ENCODE results near the gene CES4A.
"Not testable (repeated sequence)": the region's sequence is repeated elsewhere in the genome, so short reads cannot be mapped to it uniquely, and the experiment has no call there.

CES4A gene

GRCh38 chr16:66979011-66979717 is 9.2 kb upstream of the CES4A start:
- H2AFZ ChIP-seq (ENCODE audit: low read depth, low read length), result no peak overlapping the region
- H3K36me3 ChIP-seq (ENCODE audit: insufficient read depth, low read length), result no peaks in the 10 kb centered on the region
- no peaks in the 10 kb centered on the region for H3K4me1 ChIP-seq (ENCODE audit: insufficient read depth, low read length)
- no peak overlapping the region for H3K4me3 ChIP-seq (ENCODE audit: low read length)
- H3K27me3 ChIP-seq (ENCODE audit: insufficient read depth, low read length), result no peaks in the 10 kb centered on the region
- H3K9me3 ChIP-seq (ENCODE audit: low read length), result no peaks in the 10 kb centered on the region

- Histone ChIP-seq H3K4me3 (ENCODE audit: low read length) (no peak overlapping the region), H3K27me3 (ENCODE audit: insufficient read depth, low read length) (peaks cover 7% of the 10 kb centered on the region), H3K36me3 (ENCODE audit: insufficient read depth, low read length) (no peaks in the 10 kb centered on the region), H3K4me1 (ENCODE audit: insufficient read depth, low read length) (no peaks in the 10 kb centered on the region), H2AFZ (ENCODE audit: low read depth, low read length) (no peak overlapping the region), H3K9me3 (ENCODE audit: low read length) (no peaks in the 10 kb centered on the region)
These were observed 5.4 kb upstream of the CES4A start for GRCh38 chr16:66983033-66983432.

DNA sequence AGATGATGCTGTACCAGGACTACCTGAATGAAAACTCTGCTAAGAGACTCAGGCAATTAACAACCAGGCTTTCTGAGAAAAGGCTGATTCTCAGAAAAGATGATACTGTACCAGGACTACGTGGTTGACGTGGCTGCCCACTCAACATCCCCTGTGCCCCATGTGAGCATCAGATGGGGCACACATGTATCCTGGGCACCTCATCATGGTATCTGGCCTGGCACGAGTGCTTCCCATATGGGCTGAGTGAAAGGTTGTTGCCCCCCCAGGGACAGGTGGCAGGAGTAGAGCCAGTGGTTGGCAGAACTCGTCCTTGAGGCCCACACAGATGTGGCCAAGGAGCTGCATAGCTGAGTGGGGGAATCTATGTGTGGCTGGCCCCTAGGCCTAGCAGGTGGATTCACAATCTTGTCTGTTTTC is 3.5 kb upstream of the CES4A start:
- H3K9me3 ChIP-seq (ENCODE audit: low read length), result peaks cover 2% of the 10 kb centered on the region
- H3K27me3 ChIP-seq (ENCODE audit: insufficient read depth, low read length), result peaks cover 13% of the 10 kb centered on the region
- H3K36me3 ChIP-seq (ENCODE audit: insufficient read depth, low read length), result no peaks in the 10 kb centered on the region
- H3K4me1 ChIP-seq (ENCODE audit: insufficient read depth, low read length), result no peaks in the 10 kb centered on the region
- no peak overlapping the region for H2AFZ ChIP-seq (ENCODE audit: low read depth, low read length)
- H3K4me3 ChIP-seq (ENCODE audit: low read length), result no peak overlapping the region

DNA sequence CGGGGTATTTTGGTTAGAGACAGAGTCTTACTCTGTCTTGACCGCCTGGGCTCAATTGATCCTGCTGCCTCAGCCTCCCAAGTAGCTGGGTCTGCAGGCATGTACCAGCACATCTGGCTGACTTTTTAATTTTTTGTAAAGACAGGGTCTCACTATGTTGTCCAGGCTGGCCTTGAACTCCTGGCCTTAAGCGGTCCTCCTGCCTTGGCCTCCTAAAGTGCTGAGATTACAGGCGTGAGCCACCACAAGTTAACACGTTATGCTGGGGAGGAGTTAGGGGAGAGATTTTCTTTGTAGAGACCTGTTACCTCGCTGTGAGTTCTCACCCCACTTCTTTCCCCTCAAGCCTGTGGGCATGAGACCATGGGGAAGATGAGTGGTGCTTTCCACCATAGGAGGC is 1.8 kb upstream of the CES4A start:
- peaks cover 2% of the 10 kb centered on the region for H3K9me3 ChIP-seq (ENCODE audit: low read length)
- peaks cover 13% of the 10 kb centered on the region for H3K27me3 ChIP-seq (ENCODE audit: insufficient read depth, low read length)
- H2AFZ ChIP-seq (ENCODE audit: low read depth, low read length), result no peak overlapping the region
- no peak overlapping the region for H3K4me3 ChIP-seq (ENCODE audit: low read length)
- no peaks in the 10 kb centered on the region for H3K36me3 ChIP-seq (ENCODE audit: insufficient read depth, low read length)
- no peaks in the 10 kb centered on the region for H3K4me1 ChIP-seq (ENCODE audit: insufficient read depth, low read length)

- Histone ChIP-seq H3K9me3 (ENCODE audit: low read length) (peaks cover 2% of the 10 kb centered on the region), H3K36me3 (ENCODE audit: insufficient read depth, low read length) (no peaks in the 10 kb centered on the region), H3K27me3 (ENCODE audit: insufficient read depth, low read length) (peaks cover 6% of the 10 kb centered on the region), H3K4me3 (ENCODE audit: low read length) (no peak overlapping the region), H3K4me1 (ENCODE audit: insufficient read depth, low read length) (no peaks in the 10 kb centered on the region), H2AFZ (ENCODE audit: low read depth, low read length) (no peak overlapping the region)
These were observed 3.2 kb downstream of the CES4A start for GRCh38 chr16:66991545-66992077.

DNA sequence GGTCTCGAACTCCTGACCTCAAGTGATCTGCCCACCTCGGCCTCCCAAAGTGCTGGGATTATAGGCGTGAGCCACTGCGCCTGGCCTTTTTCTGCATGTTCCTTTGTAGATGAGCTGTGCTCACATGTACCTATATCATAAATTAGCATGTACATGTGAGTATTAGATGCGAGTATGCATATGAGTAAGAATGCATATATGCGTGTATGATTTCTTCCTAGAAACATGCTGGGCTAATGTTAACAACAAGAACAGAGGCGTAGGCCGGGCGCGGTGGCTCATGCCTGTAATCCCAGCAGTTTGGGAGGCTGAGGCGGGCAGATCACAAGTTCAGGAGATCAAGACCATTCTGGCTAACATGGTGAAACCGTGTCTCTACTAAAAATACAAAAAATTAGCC is 5.2 kb downstream of the CES4A start:
- H3K4me1 ChIP-seq (ENCODE audit: insufficient read depth, low read length); H3K9me3 ChIP-seq (ENCODE audit: low read length); H2AFZ ChIP-seq (ENCODE audit: low read depth, low read length); H3K4me3 ChIP-seq (ENCODE audit: low read length); H3K36me3 ChIP-seq (ENCODE audit: insufficient read depth, low read length): not testable (repeated sequence)
- peaks cover 14% of the 10 kb centered on the region for H3K27me3 ChIP-seq (ENCODE audit: insufficient read depth, low read length)

GRCh38 chr16:66996324-66996982 is 8.1 kb downstream of the CES4A start:
- Histone ChIP-seq H3K27me3 (ENCODE audit: insufficient read depth, low read length) (peaks cover 29% of the 10 kb centered on the region), H3K4me3 (ENCODE audit: low read length) (no peak overlapping the region), H3K9me3 (ENCODE audit: low read length) (no peaks in the 10 kb centered on the region), H3K4me1 (ENCODE audit: insufficient read depth, low read length) (peaks cover 6% of the 10 kb centered on the region), H3K36me3 (ENCODE audit: insufficient read depth, low read length) (no peaks in the 10 kb centered on the region), H2AFZ (ENCODE audit: low read depth, low read length) (no peak overlapping the region)

DNA sequence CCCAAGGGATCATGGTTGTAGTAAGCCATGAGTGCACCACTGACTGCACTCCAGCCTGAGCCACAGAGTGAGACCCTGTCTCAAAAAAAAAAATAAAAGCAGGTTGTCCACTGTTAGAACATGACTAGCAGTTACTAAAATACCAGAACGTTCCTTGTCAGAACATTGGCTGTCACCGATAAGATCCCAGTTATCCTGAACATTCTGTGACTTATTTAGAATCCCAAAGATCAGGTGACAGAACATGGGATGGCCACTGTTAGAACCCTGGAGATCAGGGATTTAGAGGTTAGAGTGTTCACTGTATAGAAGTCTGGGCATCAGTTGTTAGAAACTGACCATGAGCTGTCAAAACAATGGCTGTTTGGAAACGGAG is 8.6 kb downstream of the CES4A start:
- H3K4me1 ChIP-seq (ENCODE audit: insufficient read depth, low read length), result peaks cover 6% of the 10 kb centered on the region
- H3K9me3 ChIP-seq (ENCODE audit: low read length), result no peaks in the 10 kb centered on the region
- no peak overlapping the region for H2AFZ ChIP-seq (ENCODE audit: low read depth, low read length)
- no peak overlapping the region for H3K4me3 ChIP-seq (ENCODE audit: low read length)
- peaks cover 34% of the 10 kb centered on the region for H3K27me3 ChIP-seq (ENCODE audit: insufficient read depth, low read length)
- no peaks in the 10 kb centered on the region for H3K36me3 ChIP-seq (ENCODE audit: insufficient read depth, low read length)

DNA sequence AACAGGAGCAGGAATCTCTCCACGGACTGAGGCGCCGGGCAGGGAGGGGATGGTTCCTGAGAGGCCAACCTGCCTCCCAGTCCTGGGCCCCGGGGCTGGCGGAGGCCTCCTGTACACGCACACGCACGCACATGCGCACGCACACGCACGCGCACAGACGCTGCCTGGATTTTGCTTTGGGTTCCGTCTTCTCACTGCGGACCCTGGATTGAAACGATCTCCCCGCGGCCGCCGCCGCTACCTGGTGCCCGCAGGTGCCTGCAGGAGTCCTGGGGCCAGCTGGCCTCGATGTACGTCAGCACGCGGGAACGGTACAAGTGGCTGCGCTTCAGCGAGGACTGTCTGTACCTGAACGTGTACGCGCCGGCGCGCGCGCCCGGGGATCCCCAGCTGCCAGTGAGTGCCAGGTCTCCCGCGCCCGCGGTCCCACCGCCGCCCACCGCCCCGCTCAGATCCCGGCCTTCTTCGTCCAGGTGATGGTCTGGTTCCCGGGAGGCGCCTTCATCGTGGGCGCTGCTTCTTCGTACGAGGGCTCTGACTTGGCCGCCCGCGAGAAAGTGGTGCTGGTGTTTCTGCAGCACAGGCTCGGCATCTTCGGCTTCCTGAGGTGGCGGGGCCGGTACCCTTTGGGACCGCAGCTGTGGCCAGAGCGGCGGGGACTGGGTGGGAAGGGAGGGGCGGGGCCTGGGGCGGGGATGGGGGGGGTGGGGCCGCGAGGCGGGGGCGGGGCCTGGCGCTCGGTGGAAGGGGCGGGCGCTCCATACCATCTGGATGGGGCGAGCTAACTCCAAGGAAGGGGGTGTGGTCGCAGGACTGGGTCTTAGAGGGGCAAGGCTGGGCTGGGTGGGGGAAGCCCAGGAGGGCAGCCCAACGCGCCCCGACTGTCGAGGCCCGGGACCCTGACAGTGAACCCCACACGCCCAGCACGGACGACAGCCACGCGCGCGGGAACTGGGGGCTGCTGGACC is 12.3 kb downstream of the CES4A start:
- H3K9me3 ChIP-seq (ENCODE audit: low read length), result peaks cover 1% of the 10 kb centered on the region
- H3K4me3 ChIP-seq (ENCODE audit: low read length), result peak overlapping the region; percentile 37
- H3K36me3 ChIP-seq (ENCODE audit: insufficient read depth, low read length), result no peaks in the 10 kb centered on the region
- H3K27me3 ChIP-seq (ENCODE audit: insufficient read depth, low read length), result peaks cover 52% of the 10 kb centered on the region
- H3K4me1 ChIP-seq (ENCODE audit: insufficient read depth, low read length), result peaks cover 6% of the 10 kb centered on the region
- peak overlapping the region; percentile 67 for H2AFZ ChIP-seq (ENCODE audit: low read depth, low read length)

- Histone ChIP-seq H3K4me1 (ENCODE audit: insufficient read depth, low read length) (peaks cover 6% of the 10 kb centered on the region), H3K36me3 (ENCODE audit: insufficient read depth, low read length) (no peaks in the 10 kb centered on the region), H3K27me3 (ENCODE audit: insufficient read depth, low read length) (peaks cover 52% of the 10 kb centered on the region), H3K9me3 (ENCODE audit: low read length) (peaks cover 1% of the 10 kb centered on the region), H3K4me3 (ENCODE audit: low read length) (no peak overlapping the region), H2AFZ (ENCODE audit: low read depth, low read length) (no peak overlapping the region)
These were observed 13.3 kb downstream of the CES4A start for GRCh38 chr16:67001726-67002125.

GRCh38 chr16:67006930-67007658 is 18.7 kb downstream of the CES4A start:
- peaks cover 44% of the 10 kb centered on the region for H3K27me3 ChIP-seq (ENCODE audit: insufficient read depth, low read length)

DNA sequence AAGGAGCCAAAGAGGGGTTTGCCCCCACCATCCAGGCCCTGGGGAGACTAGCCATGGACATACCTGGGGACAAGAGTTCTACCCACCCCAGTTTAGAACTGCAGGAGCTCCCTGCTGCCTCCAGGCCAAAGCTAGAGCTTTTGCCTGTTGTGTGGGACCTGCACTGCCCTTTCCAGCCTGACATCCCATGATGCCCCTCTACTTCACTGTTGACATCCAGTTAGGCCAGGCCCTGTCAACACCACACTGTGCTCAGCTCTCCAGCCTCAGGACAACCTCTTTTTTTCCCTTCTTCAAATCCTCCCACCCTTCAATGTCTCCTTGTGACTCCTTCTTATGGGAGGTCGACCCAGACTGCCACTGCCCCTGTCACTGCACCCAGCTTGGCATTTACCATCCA is 20.8 kb downstream of the CES4A start:
- peaks cover 48% of the 10 kb centered on the region for H3K27me3 ChIP-seq (ENCODE audit: insufficient read depth, low read length)
- H3K4me3 ChIP-seq (ENCODE audit: low read length), result no peak overlapping the region
- H3K36me3 ChIP-seq (ENCODE audit: insufficient read depth, low read length), result no peaks in the 10 kb centered on the region
- H2AFZ ChIP-seq (ENCODE audit: low read depth, low read length), result no peak overlapping the region
- H3K4me1 ChIP-seq (ENCODE audit: insufficient read depth, low read length), result no peaks in the 10 kb centered on the region
- H3K9me3 ChIP-seq (ENCODE audit: low read length), result no peaks in the 10 kb centered on the region

More at GRCh38 chr16:67006930-67007658, 18.7 kb downstream of the CES4A start:
- Histone ChIP-seq H2AFZ (ENCODE audit: low read depth, low read length) (no peak overlapping the region), H3K4me3 (ENCODE audit: low read length) (no peak overlapping the region), H3K4me1 (ENCODE audit: insufficient read depth, low read length) (no peaks in the 10 kb centered on the region), H3K36me3 (ENCODE audit: insufficient read depth, low read length) (no peaks in the 10 kb centered on the region), H3K9me3 (ENCODE audit: low read length) (peaks cover 1% of the 10 kb centered on the region)
